ACC112 (cell line): ENCODE data around the gene YBEY.

Experiments used
- H2AFZ ChIP-seq: fragments of 200-600 bp; sonication (generic); one replicate; pipeline ENCODE4 v1.6.0; 2017; ENCODE audit warnings: antibody characterized with exemption, low read length; ENCODE audit not compliant: unreplicated experiment
- H3K27ac ChIP-seq: fragments of 200-600 bp; sonication (generic); 2 replicates; pipeline ENCODE4 v1.5.1; 2014; ENCODE audit warnings: low read depth, mild to moderate bottlenecking, antibody characterized with exemption, low read length, moderate library complexity
- H3K27me3 ChIP-seq: fragments of 200-600 bp; sonication (generic); 2 replicates; pipeline ENCODE4 v1.6.1; 2014; ENCODE audit warnings: mild to moderate bottlenecking, antibody characterized with exemption, low read length, moderate library complexity, mixed read lengths; ENCODE audit not compliant: insufficient read depth
- H3K36me3 ChIP-seq: fragments of 200-600 bp; sonication (generic); 2 replicates; pipeline ENCODE4 v1.6.1; 2016; ENCODE audit warnings: mild to moderate bottlenecking, antibody characterized with exemption, low read length, moderate library complexity, mixed read lengths; ENCODE audit not compliant: insufficient read depth
- H3K4me1 ChIP-seq: fragments of 200-600 bp; sonication (generic); one replicate; pipeline ENCODE4 v1.6.1; 2016; ENCODE audit warnings: low read length, mixed read lengths; ENCODE audit not compliant: insufficient read depth, unreplicated experiment, control insufficient read depth
- H3K4me3 ChIP-seq: fragments of 200-600 bp; sonication (generic); 2 replicates; pipeline ENCODE4 v1.5.1; 2014; ENCODE audit warnings: mild to moderate bottlenecking, low read depth, low read length
- H3K79me2 ChIP-seq: fragments of 200-600 bp; sonication (generic); one replicate; pipeline ENCODE4 v1.6.0; 2016; ENCODE audit warnings: low read length; ENCODE audit not compliant: control insufficient read depth, unreplicated experiment, insufficient read depth

The YBEY gene

GRCh38 chr21:46327711-46328110 lies 41.6 kb downstream of the YBEY start:
- H3K79me2 ChIP-seq = peaks cover 70% of the 10 kb centered on the region
- H3K27me3 ChIP-seq = no peaks in the 10 kb centered on the region
- no peak overlapping the region for H2AFZ ChIP-seq
- H3K4me1 ChIP-seq = peaks cover 19% of the 10 kb centered on the region
- no peak overlapping the region for H3K4me3 ChIP-seq
- H3K36me3 ChIP-seq = 0 out of 2 replicates have a peak, but pooled peaks cover 3% of the 10 kb centered on the region
- no peak overlapping the region for H3K27ac ChIP-seq

GRCh38 chr21:46328151-46328550 lies 42.0 kb downstream of the YBEY start:
- Histone ChIP-seq H3K36me3 (0 out of 2 replicates have a peak, but pooled peaks cover 3% of the 10 kb centered on the region), H3K27ac (no peak overlapping the region), H3K79me2 (peaks cover 66% of the 10 kb centered on the region)

GRCh38 chr21:46329796-46330195 lies 43.7 kb downstream of the YBEY start:
- H3K4me3 ChIP-seq = no peak overlapping the region
- no peaks in the 10 kb centered on the region for H3K27me3 ChIP-seq
- no peak overlapping the region for H2AFZ ChIP-seq
- peaks cover 58% of the 10 kb centered on the region for H3K79me2 ChIP-seq
- peaks cover 4% of the 10 kb centered on the region; the same call in 1 of the 2 replicates for H3K36me3 ChIP-seq
- peaks cover 23% of the 10 kb centered on the region for H3K4me1 ChIP-seq
- no peak overlapping the region for H3K27ac ChIP-seq

More at GRCh38 chr21:46328151-46328550, 42.0 kb downstream of the YBEY start:
- Histone ChIP-seq H2AFZ (no peak overlapping the region), H3K4me3 (no peak overlapping the region), H3K4me1 (peaks cover 23% of the 10 kb centered on the region), H3K27me3 (no peaks in the 10 kb centered on the region)

GRCh38 chr21:46334351-46335140 lies 48.4 kb downstream of the YBEY start:
- Histone ChIP-seq H3K36me3 (peaks cover 34% of the 10 kb centered on the region), H2AFZ (no peak overlapping the region), H3K27me3 (no peaks in the 10 kb centered on the region), H3K27ac (no peak overlapping the region), H3K4me3 (no peak overlapping the region), H3K4me1 (peaks cover 12% of the 10 kb centered on the region), H3K79me2 (peaks cover 31% of the 10 kb centered on the region)

- no peak overlapping the region for H2AFZ ChIP-seq
- H3K4me1 ChIP-seq = peaks cover 12% of the 10 kb centered on the region
- peaks cover 40% of the 10 kb centered on the region for H3K36me3 ChIP-seq
- H3K27ac ChIP-seq = no peak overlapping the region
- no peaks in the 10 kb centered on the region for H3K27me3 ChIP-seq
- H3K4me3 ChIP-seq = no peak overlapping the region
- H3K79me2 ChIP-seq = peaks cover 21% of the 10 kb centered on the region
Observed at GRCh38 chr21:46336603-46337002, 50.5 kb downstream of the YBEY start.

- Histone ChIP-seq H2AFZ (no peak overlapping the region), H3K27me3 (no peaks in the 10 kb centered on the region), H3K36me3 (peaks cover 34% of the 10 kb centered on the region), H3K27ac (no peak overlapping the region), H3K4me3 (no peak overlapping the region), H3K4me1 (no peaks in the 10 kb centered on the region), H3K79me2 (peaks cover 42% of the 10 kb centered on the region)
Observed at GRCh38 chr21:46340998-46341397, 54.9 kb downstream of the YBEY start.

GRCh38 chr21:46344219-46344915 lies 58.2 kb downstream of the YBEY start:
- Histone ChIP-seq H3K4me1 (no peaks in the 10 kb centered on the region), H3K79me2 (peaks cover 29% of the 10 kb centered on the region), H3K27ac (no peak overlapping the region), H3K27me3 (no peaks in the 10 kb centered on the region), H2AFZ (no peak overlapping the region), H3K36me3 (peaks cover 17% of the 10 kb centered on the region), H3K4me3 (no peak overlapping the region)

GRCh38 chr21:46345861-46346260 lies 59.7 kb downstream of the YBEY start:
- H3K27me3 ChIP-seq = no peaks in the 10 kb centered on the region
- peaks cover 13% of the 10 kb centered on the region for H3K36me3 ChIP-seq
- H3K27ac ChIP-seq = no peak overlapping the region
- H3K4me3 ChIP-seq = no peak overlapping the region
- H2AFZ ChIP-seq = no peak overlapping the region
- H3K4me1 ChIP-seq = no peaks in the 10 kb centered on the region
- peaks cover 21% of the 10 kb centered on the region for H3K79me2 ChIP-seq

- H2AFZ ChIP-seq = no peak overlapping the region
- no peaks in the 10 kb centered on the region for H3K4me1 ChIP-seq
- H3K36me3 ChIP-seq = peaks cover 16% of the 10 kb centered on the region
- H3K4me3 ChIP-seq = no peak overlapping the region
- H3K79me2 ChIP-seq = peaks cover 21% of the 10 kb centered on the region
- no peaks in the 10 kb centered on the region for H3K27me3 ChIP-seq
- H3K27ac ChIP-seq = no peak overlapping the region
Observed at GRCh38 chr21:46346296-46347202, 60.4 kb downstream of the YBEY start.

GRCh38 chr21:46347203-46347550 lies 61.0 kb downstream of the YBEY start:
- Histone ChIP-seq H3K27me3 (no peaks in the 10 kb centered on the region), H3K79me2 (peaks cover 21% of the 10 kb centered on the region), H3K4me3 (no peak overlapping the region), H3K36me3 (peaks cover 16% of the 10 kb centered on the region), H3K27ac (no peak overlapping the region), H3K4me1 (no peaks in the 10 kb centered on the region), H2AFZ (no peak overlapping the region)
